HG03354 (cell line): Measurements from ENCODE around the gene DUSP5.

Source experiments
- ATAC-seq: cut with Tn5 transposase; IDR thresholded peaks from one replicate; pipeline ENCODE4 v1.9.1; 2021; ENCODE audit warnings: mild to moderate bottlenecking; ENCODE audit not compliant: unreplicated experiment, poor library complexity, severe bottlenecking

DUSP5 gene

DNA sequence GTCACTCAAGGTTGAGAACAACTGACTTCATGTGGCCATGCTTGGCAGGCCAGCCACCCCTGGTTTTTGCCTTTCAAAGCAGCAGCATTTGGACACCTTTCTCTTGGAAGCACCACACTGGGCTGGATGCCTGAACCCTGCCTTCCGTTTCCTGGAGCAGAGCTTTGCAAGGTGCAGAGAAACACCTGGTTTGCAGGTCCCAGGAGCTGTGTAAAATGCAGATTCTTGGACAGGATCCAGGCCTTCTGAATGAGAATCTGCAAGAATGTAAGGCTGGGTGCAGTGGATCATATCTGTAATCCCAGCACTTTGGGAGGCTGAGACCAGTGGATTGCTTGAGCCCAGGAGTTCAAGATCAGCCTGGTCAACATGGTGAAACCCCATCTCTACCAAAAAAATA lies 18.0 kb upstream of the DUSP5 start:
- ATAC-seq, result no peak

DNA sequence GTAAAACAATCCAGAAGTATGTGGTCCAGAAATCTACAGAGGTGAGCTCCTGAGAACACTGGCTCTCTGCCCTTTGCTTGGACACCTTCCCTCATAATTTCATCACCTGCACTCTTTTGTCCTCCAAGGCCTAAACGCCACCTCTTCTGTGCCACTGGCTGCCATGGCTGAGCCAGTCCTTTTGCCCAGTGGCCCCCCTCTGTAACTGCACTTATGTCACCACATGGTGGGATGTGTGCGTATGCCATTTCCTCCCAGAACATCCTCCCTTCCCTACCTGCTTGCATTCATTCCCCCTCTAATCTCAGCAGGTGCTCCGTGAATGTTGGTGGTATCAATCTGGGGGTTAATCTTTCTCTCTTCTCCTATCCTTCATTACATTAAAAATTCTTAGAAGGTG lies 17.3 kb upstream of the DUSP5 start:
- no peak for ATAC-seq

DNA sequence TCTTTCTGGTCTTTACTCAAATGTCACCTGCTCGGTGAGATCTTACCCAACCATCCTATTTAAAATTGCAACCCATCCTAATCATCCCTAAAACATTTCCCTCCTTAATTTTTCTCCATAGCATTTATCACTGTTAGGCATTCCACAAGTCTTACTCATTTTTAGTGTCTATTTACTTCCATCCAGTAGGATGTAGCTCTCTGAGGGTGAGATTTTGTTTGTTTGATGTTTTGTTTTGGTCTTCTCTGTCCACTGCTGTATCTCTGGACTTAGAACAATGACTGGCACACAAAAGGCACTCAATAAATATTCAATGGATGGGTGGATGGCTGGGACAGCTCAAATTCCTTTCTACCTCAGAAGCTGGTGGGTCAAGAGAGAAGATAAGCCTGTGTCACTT lies 15.8 kb upstream of the DUSP5 start:
- ATAC-seq, result no peak

DNA sequence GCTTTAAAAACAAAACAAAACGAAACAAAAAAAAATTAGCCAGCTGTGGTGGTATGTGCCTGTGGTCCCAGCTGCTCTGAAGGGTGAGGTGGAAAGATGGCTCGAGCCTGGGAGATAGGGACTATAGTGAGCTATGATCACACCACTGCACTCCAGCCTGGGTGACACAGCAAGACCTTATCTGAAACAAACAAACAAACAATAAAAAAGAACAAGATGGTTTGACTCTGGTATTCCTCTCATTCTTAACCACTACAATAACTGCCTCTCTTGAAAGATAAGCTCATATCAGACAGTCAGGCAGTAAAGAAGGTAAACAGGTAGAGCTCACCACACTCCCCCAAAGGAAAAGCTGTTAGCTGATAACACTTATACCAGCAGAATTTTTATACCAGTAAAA lies 14.1 kb upstream of the DUSP5 start:
- ATAC-seq, result no peak

DNA sequence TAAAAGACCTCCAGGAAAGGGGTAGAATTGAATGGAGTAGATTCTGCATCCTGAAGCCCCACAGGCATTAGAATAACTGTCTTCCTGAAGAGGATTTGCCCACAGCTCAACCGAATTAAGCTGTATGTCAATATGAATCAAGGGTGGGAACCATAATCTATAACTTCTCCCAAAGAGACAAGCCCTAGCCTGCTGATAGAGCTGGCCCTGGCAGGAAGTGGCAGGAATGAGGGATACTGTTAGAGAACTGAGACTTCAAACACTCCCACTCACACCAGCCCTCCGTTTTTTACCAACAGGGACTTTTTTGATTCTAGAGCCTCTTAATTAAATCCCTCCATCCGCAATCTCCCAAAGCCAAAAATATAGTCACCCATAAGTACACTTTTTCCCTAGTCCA lies 12.2 kb upstream of the DUSP5 start:
- no peak for ATAC-seq

DNA sequence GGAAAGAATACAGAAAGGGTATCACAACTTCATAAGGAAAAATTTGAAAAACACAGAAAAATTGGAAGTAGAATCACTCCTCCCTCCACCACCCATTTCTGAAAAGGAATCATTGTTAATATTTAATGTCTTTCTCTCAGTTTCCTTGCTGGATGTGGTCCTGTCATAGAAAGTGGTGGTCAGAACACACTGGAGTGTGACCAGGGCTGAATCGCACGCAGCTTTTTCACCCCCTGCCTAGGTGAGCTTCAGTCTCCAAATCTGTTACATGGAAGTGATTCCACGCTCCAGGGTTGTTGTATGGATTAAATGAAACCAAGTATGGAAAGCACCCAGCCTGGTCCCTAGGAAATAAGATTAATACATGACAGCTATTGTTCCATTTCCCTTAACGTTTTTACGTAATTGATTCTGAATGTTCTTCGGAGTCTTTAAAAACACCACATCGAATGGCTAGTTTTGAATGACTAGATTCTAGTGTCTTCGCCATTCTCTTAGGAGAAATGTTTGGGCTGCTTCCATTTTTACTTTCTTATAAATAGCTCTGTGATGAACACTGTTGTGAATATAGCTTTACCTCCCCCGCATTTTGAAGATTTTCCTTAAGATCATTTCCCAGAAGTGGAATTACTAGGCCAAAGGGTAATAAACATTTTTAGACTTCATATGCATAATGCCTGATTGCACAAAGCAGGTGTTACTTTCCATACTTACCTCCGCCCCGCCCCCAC lies 10.9 kb upstream of the DUSP5 start:
- ATAC-seq, result peak; percentile 76

DNA sequence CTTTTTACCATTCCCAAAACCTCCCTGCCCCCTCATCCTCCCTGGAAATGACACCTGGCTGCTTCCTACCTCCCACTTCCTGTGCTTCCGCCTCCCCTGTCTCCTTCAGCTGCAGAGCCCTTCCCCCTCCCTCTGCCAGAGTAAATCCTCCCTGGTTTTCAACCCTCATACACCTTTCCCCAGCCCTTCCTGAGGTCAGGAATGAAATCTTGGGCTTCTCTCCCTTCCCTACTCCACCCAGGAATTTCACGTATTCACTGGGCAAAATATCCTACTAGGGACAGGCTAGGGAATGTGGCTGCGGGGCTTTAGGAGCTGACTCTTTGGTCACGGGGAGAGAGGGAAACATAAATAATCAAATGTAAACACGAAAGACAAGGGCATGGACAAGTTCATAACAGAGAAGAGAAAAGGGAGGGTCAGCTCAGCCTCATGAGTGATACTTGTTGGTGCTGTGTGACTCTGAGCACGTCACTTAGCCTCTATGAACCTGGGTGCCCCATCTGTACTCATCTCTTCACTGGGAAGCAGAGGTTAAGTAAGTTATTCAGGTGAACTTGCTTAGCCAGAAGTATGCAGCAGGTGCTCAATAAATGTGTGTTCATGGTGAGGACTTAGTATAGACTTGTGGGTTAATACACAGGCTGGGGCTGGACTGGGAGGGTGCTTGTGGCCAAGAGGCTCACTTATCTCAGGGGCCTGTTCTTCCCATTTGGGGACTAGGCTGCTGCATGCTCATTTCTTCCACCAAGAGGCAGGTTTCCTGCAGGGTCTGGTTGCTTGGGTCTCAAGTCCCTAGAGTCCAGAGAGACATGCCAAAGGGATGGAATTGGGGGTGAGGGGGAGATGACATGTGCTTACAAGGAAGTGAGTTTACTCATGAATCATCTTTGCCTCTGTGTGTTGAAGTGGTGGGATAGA lies 10.0 kb upstream of the DUSP5 start:
- no peak for ATAC-seq

DNA sequence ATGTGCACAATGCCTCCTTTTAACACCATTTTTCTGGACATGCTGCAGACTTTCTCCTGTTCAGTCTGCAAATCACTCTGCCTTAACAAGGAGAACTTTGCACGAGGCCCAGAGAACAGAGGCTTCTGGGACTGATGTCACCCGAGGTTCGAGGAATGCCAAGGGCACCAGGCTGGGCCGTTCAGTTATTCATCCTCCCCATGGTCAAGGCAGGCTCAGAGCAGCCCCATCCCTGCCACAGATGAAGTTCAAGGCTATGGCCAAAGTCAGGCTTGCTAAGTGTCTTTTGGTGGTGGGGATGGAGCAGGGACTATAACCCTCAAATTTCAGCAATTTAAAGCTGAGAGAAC lies 9.4 kb upstream of the DUSP5 start:
- ATAC-seq, result no peak

DNA sequence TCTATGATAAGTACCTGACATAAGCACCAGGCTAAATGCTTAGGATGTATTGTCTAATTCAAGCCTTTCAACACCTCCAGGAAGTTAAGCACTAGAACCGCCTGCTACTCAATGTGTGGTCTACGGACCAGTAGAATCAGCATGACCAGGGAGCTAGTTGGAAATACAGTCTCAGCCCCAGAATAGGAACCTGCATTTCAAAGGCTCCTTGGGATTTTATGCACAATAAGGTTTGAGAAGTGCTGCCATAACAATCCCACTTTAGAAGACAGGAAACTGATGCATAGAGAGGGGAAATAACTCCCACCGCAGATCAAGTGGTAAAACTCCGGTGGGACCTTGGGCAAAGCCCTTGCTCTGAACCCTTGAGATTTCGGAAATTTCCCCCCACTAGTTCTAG lies 8.8 kb upstream of the DUSP5 start:
- no peak for ATAC-seq

DNA sequence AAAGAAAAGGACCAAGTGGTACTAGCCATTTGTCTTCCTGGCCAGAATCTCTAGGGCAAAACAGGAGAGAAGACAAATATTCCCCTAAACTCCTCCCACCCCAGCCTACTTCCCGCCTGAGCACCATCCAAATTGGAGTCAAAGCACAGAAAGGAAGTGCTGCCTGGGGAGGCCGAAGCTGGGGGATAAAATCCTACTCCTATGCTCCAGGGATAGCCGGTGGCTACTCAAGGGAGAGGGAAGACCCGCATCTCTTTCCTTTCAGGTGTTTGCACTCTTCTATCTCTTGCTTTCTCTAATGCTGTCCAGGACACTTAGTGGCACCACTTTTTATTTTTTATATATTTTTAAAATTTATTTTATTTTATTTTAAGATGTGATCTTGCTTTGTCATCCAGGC lies 7.1 kb upstream of the DUSP5 start:
- ATAC-seq, result no peak

DNA sequence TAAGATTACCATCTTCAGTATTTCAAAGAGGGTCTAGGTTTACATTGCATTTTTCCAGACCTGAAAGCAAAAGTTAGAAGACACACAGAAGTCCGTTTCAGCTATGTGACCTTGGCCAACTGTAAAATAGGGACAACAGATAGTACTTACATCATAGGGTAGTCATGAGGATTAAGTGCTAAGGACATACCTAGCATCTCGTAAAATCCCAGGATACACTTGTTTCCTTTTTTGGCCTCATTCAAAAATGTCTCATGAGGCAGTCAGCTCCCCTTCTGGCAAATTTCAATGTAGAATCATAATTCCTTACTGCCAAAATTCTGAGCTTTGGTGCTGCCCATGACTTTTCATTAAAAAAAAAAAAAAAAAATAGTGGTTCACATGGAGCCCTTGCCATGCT lies 6.4 kb upstream of the DUSP5 start:
- no peak for ATAC-seq

DNA sequence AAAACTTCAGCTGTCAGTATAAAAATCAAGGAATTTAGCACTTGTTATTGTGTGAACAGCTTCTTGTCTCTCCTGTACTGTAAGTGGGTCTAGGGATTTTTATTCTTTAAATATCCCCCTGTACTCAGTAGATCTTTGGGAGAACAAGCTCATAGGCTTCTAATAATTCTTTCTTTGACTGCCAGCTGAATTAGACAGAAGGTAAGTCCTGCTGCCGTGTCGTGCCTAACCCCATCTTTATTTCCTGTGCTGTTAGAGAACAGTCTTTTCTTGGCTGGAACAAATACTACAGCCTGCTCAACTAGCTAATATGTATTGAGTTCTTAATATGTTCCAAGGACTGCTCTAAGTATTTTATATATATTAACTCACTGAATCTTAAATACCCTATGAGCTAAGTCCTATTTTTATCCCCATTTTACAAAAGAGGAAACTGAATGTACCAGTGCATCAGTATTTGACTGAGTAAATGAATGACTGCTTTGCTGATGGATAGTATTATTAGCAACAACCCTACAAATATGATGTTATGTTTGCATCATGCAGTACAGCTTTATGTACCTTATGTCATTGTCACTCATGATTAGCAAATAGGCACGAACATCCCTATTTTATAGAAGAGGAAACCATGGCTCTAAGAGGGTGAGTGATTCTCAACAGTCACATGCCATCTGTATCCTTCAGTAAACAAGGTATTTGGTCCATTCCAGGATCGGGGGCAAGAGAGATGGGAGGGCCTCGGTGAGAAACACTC lies 5.5 kb upstream of the DUSP5 start:
- peak; percentile 69 for ATAC-seq

DNA sequence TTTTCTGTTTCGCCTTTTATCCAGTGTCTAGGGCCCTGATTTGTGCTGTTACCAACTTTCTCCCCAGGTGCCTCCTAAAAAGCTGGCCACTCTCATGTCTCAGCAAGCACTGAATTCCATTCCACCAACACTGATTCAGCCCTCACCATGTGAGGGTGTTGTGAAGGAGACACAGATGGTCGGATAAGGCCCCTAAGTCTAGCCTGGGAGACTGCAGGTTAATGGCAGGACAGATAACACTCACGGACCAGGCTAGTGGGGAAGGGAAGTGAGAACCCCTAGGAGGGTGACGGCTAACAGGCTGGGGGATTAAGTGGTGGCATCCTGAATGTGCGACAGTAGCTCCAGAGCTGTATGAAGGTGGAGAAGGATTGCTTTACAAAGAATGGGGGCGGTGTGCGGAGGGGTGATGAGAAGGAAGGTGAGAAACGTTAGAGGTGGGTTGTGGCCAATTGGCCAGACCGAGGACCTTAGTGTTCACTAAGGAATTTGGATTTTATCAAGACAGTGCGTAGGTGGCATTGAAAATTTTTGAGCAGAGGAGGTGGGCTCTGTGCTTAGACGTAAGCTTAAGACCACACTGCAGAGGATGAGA lies 3.8 kb upstream of the DUSP5 start:
- no peak for ATAC-seq

DNA sequence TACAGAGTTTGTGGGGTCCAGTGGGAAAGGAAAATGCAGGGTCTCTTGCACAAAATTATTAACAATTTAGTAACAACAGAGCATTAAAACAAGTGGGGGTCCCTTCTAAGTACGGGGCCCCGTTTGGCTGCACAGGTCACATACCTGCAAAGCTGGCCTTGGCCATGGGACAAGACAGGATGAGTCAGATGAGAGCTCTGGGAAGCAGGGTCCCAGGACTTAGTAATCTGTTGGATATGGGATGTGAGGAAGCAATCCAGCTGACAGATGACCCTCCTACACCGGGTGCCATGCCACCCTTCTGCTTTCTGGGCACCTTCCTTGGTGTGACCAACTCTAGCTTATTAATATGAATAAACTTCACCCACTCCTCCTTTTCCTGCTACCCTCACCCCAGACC lies 3.2 kb upstream of the DUSP5 start:
- no peak for ATAC-seq

DNA sequence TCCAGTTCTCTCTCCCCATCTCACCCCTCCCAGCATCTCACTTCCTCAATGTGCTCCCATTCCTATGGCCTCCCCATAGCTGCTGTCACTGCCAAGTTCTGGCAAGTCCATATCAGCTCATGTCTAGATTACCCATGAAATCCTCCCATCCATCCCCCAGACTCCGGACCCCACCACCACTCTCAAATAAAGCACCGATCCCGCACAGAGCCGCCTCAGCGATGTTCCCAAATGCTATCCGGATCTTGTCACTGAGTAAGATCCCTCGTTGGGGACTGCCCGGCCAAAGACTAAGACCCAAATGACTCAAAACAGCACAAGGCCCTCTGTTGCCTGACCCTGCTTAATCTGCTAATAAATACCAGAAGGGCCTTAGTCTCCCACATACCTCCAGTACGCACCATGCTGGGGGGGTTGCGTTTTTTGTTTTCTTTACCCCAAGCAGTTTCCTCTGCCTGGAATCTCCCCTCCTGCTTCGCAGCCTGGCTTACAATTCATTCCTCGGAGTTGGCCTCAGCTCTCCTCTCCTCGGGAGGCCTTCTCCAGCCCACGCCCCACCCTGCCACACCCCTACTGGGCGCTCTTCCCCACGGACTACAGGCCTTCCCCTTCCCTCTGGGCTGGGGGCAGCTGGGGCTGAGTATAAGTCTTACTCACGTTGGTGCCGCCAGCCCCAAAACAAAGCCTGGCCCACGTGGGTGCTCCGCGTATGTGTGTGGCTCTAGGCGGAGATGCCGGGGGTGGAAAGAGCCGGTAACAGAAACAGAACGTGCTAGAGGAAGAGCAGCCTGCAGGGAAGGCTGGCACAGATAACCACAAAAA lies 1.8 kb upstream of the DUSP5 start:
- no peak for ATAC-seq

DNA sequence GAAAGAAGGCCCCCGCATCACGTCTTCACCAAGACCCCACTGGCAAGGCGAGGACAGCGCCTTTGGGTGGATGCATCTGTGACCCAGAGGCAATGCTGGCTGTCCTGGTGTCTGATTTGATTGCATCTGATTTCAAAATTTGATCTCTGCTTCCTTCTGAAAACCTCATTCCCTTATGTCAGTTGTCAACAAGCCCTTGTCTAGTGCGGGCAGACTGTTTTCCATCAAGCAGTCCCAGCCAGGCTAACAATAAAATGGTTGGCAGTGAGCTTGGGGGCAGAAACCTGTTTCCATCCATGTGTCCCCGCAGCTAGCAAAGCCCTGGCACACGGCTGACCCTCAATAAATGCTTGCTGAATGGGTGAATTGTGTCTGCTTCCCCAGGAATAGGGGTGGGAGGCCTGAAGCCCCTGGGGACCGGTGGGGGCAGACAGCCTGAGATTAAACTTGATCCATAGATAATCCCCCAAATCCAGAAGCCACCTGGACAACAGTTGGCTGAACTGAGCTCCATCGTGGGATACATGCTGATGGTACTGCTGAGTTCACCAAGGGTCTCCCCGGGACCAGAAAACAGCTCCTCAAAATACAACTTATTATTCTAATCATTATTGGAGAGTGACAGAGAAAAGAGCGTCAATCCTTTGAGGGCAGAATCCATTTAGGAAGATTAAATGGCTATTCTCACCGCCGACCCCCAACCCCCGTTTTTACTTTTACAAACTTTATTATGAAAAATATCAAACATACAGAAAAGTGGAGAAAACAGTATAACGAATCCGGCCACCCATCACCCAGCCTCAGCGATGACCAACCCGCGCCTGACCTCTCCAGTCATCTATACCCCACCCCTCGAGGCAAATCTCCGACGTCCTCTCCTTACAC lies 912 bp upstream of the DUSP5 start:
- ATAC-seq, result no peak

DNA sequence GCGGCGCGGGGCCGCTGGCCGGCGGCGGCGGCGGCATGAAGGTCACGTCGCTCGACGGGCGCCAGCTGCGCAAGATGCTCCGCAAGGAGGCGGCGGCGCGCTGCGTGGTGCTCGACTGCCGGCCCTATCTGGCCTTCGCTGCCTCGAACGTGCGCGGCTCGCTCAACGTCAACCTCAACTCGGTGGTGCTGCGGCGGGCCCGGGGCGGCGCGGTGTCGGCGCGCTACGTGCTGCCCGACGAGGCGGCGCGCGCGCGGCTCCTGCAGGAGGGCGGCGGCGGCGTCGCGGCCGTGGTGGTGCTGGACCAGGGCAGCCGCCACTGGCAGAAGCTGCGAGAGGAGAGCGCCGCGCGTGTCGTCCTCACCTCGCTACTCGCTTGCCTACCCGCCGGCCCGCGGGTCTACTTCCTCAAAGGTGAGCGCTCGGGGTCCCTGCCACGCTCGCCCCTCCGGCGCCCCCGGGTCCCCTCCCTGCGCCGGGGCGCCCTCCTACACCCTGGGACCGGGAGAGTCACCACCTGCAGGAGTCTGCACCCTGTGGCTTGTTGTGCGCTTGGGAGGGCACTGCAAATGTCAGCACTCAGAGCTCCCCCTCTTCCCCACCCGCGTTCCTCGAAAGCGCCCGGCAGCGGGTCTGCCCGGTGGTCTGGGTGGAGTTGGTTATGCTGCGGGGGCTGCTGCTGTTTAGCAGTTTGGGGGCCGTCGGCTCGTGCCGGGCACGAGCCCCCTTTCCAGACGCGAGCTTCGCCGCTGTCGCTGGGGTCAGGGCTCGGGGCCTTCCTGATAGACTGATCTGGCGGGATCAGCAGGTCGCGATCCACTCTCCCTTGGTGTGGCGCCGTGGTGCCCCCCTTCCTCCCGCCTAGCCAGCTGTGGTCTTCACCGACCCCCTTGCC lies 627 bp downstream of the DUSP5 start:
- ATAC-seq, result peak; percentile 24
